A549 (cell line): Measurements from ENCODE around the gene POU3F3.

Source experiments
- CBX8 ChIP-seq: fragments of 200-600 bp; sonication (generic); IDR thresholded peaks from 2 replicates; pipeline ENCODE4 v1.6.1; 2016
- CTCF ChIP-seq: fragments of >200 bp; sonication (Bioruptor Twin); formaldehyde crosslinking; IDR thresholded peaks from 3 replicates; pipeline ENCODE4 v1.5.1; 2016
- EP300 ChIP-seq, 2 experiments: fragments of >200 bp; sonication (Bioruptor Twin); formaldehyde crosslinking; IDR thresholded peaks; 2 replicates in 1 of 2; 3 replicates in 1 of 2; pipeline ENCODE4 v1.6.1; 2016 to 2017
- MYC ChIP-seq: IDR thresholded peaks from 2 replicates; pipeline ENCODE4 v1.6.1; 2012; ENCODE audit warnings: mild to moderate bottlenecking, inconsistent platforms, low read length, improper control_type of control experiment, borderline replicate concordance
- PBX3 ChIP-seq: IDR thresholded peaks from 2 replicates; pipeline ENCODE4 v1.6.1; 2012
- PHF8 ChIP-seq: fragments of 200-600 bp; sonication (generic); IDR thresholded peaks from 2 replicates; pipeline ENCODE4 v1.6.1; 2016; ENCODE audit warnings: low read depth, mild to moderate bottlenecking, antibody characterized with exemption, moderate library complexity, borderline replicate concordance
- POLR2A ChIP-seq: IDR thresholded peaks from 2 replicates; pipeline ENCODE4 v1.6.1; 2012; ENCODE audit warnings: mild to moderate bottlenecking, low read length
- TF ChIP-seq, protein P1 (sequence below): IDR thresholded peaks from 2 replicates; pipeline ENCODE4 v1.6.1; 2012

GRCh38 chr2:104850361-104851290 is 3.3 kb upstream of the POU3F3 start:
- TF ChIP-seq CTCF (no peak), PHF8 (no peak), CBX8 (no peak), EP300 (IDR thresholded peaks at IDR 0.05) (no peak), POLR2A (no peak), MYC (no peak), PBX3 (no peak)
- TF ChIP-seq, protein P1, sequence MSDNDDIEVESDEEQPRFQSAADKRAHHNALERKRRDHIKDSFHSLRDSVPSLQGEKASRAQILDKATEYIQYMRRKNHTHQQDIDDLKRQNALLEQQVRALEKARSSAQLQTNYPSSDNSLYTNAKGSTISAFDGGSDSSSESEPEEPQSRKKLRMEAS = no peak
